ENCODE data around the gene ELF5.

Gene ELF5

GRCh38 chr11:34519595-34520235, 6.1 kb upstream of the ELF5 start:
- ChIA-PET CTCF (interaction anchor here (0.9 to 1.5 kb wide), 2 partner anchors 27 to 66 kb away, joined by 4 read pairs; no protein-coding TSS in a partner anchor), POLR2A (no interaction called here)
- DNase-seq (ENCODE audit: extremely low spot score) = no peak
- no peak for TF ChIP-seq CTCF (IDR thresholded peaks at IDR 0.05; ENCODE audit: control extremely low read depth, extremely low read depth, low read depth, missing control alignments)

- ChIA-PET POLR2A (no interaction called here), CTCF (no interaction called here)
These were observed 2.9 kb upstream of the ELF5 start for GRCh38 chr11:34516247-34517040.

GRCh38 chr11:34514597-34514996, 1.0 kb upstream of the ELF5 start:
- ChIA-PET CTCF (interaction anchor here (0.9 to 4.7 kb wide), 7 partner anchors 12 to 889 kb away, joined by 4 to 49 read pairs (median 12); no protein-coding TSS in a partner anchor), POLR2A (no interaction called here)

More at GRCh38 chr11:34516247-34517040, 2.9 kb upstream of the ELF5 start:
- TF ChIP-seq CTCF (IDR thresholded peaks at IDR 0.05; ENCODE audit: control extremely low read depth, extremely low read depth, low read depth, missing control alignments) = no peak
- DNase-seq (ENCODE audit: extremely low spot score) = no peak

GRCh38 chr11:34512840-34513681, 533 bp downstream of the ELF5 start:
- CTCF ChIA-PET = interaction anchor here (0.6 to 4.7 kb wide), 35 partner anchors 8 to 974 kb away, joined by 3 to 49 read pairs (median 4); no protein-coding TSS in a partner anchor
- TF ChIP-seq CTCF (IDR thresholded peaks at IDR 0.05; ENCODE audit: control extremely low read depth, extremely low read depth, low read depth, missing control alignments) = peak; percentile 73
- peak; percentile 77 for DNase-seq (ENCODE audit: extremely low spot score)
- POLR2A ChIA-PET = no interaction called here

More at GRCh38 chr11:34514597-34514996, 1.0 kb upstream of the ELF5 start:
- DNase-seq (ENCODE audit: extremely low spot score) = no peak
- no peak for TF ChIP-seq CTCF (IDR thresholded peaks at IDR 0.05; ENCODE audit: control extremely low read depth, extremely low read depth, low read depth, missing control alignments)

GRCh38 chr11:34510673-34511072, 2.9 kb downstream of the ELF5 start:
- no peak for TF ChIP-seq CTCF (IDR thresholded peaks at IDR 0.05; ENCODE audit: control extremely low read depth, extremely low read depth, low read depth, missing control alignments)
- POLR2A ChIA-PET = no interaction called here
- no peak for DNase-seq (ENCODE audit: extremely low spot score)
- CTCF ChIA-PET = interaction anchor here (1.3 to 4.7 kb wide), 3 partner anchors 16 to 882 kb away, joined by 4 to 49 read pairs (median 43); no protein-coding TSS in a partner anchor

- ChIA-PET CTCF (interaction anchor here (1.3 kb wide), 1 partner anchor 381 kb away, joined by 4 read pairs; no protein-coding TSS in a partner anchor), POLR2A (no interaction called here)
- no peak for DNase-seq (ENCODE audit: extremely low spot score)
- no peak for TF ChIP-seq CTCF (IDR thresholded peaks at IDR 0.05; ENCODE audit: control extremely low read depth, extremely low read depth, low read depth, missing control alignments)
These were observed 3.4 kb downstream of the ELF5 start for GRCh38 chr11:34510218-34510617.

Measured in GM10248 (cell line).